PFSK-1 (cell line): ENCODE measurements around the gene STEAP1B.

ENCODE experiments used
- FOXP2 ChIP-seq: optimal IDR thresholded peaks from 2 replicates; pipeline ENCODE3; 2011; ENCODE audit warnings: borderline replicate concordance, control low read depth, inconsistent platforms; ENCODE audit not compliant: insufficient read depth; ENCODE audit errors: extremely low read length, extremely low read depth
- POLR2AphosphoS5 ChIP-seq: IDR thresholded peaks from 2 replicates; pipeline ENCODE4 v1.6.1; 2012; ENCODE audit warnings: low read depth, mild to moderate bottlenecking, control low read depth, low read length, moderate library complexity
- REST ChIP-seq, 2 experiments: IDR thresholded peaks; 2 replicates each; pipeline versions ENCODE4 v1.6.1 to v1.8.0; 2011 to 2012; ENCODE audit warnings: low read depth in 2 of 2, low read length in 2 of 2, control low read depth in 1 of 2, inconsistent platforms in 1 of 2, mild to moderate bottlenecking in 1 of 2, moderate library complexity in 1 of 2; ENCODE audit not compliant: insufficient read depth in 1 of 2
- SIN3A ChIP-seq: IDR thresholded peaks from 2 replicates; pipeline ENCODE4 v1.6.1; 2012; ENCODE audit warnings: mild to moderate bottlenecking, low read length, moderate library complexity, borderline replicate concordance; ENCODE audit not compliant: insufficient read depth
- TAF1 ChIP-seq: IDR thresholded peaks from 2 replicates; pipeline ENCODE4 v1.6.1; 2012; ENCODE audit warnings: low read length, control low read depth, borderline replicate concordance; ENCODE audit not compliant: insufficient read depth

The STEAP1B gene

GRCh38 chr7:22477262-22477661, 22.7 kb downstream of the STEAP1B start:
- TF ChIP-seq POLR2AphosphoS5 = no peak
- TF ChIP-seq FOXP2 = no peak
- TF ChIP-seq REST (IDR thresholded peaks at IDR 0.05; ENCODE audit: insufficient read depth in 1 of 2, low read depth in 2 of 2, low read length in 2 of 2) = no peak
- TF ChIP-seq SIN3A = no peak
- TF ChIP-seq TAF1 = no peak

- TF ChIP-seq FOXP2 (no peak), POLR2AphosphoS5 (no peak), SIN3A (no peak), REST (IDR thresholded peaks at IDR 0.05; ENCODE audit: insufficient read depth in 1 of 2, low read depth in 2 of 2, low read length in 2 of 2) (no peak), TAF1 (no peak)
Observed at GRCh38 chr7:22476824-22477223, 23.2 kb downstream of the STEAP1B start.

- TF ChIP-seq FOXP2 = no peak
- no peak for TF ChIP-seq REST (IDR thresholded peaks at IDR 0.05; ENCODE audit: insufficient read depth in 1 of 2, low read depth in 2 of 2, low read length in 2 of 2)
- TF ChIP-seq TAF1 = no peak
- no peak for TF ChIP-seq POLR2AphosphoS5
- no peak for TF ChIP-seq SIN3A
Observed at GRCh38 chr7:22474645-22475044, 25.3 kb downstream of the STEAP1B start.

DNA sequence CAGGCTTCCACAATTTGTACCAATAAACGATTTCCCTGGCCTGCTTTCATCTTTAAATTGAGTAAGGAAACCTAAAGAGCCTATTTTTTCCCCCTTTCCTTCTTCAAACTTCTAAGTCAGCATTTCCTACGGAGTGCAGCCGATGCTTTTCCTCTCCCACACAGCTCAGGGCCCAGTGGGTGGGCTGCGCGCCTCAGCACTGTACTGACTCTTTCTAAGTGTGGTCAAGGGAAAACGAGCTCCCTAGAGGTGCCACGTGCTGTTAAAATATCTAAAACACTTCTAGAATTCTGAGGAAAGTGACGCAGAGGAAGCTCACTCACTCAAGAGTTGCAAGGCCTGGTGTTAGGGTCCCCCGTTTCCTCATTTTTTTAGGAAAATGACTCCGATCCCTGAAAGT, 29.0 kb downstream of the STEAP1B start:
- TF ChIP-seq POLR2AphosphoS5 (no peak), TAF1 (no peak), SIN3A (no peak), REST (IDR thresholded peaks at IDR 0.05; ENCODE audit: insufficient read depth in 1 of 2, low read depth in 2 of 2, low read length in 2 of 2) (no peak), FOXP2 (no peak)

GRCh38 chr7:22469371-22470143, 30.4 kb downstream of the STEAP1B start:
- TF ChIP-seq FOXP2 (no peak), TAF1 (no peak), SIN3A (no peak), POLR2AphosphoS5 (no peak), REST (IDR thresholded peaks at IDR 0.05; ENCODE audit: insufficient read depth in 1 of 2, low read depth in 2 of 2, low read length in 2 of 2) (no peak)
